Measurements from ENCODE around the gene MUC2.
"Not testable (repeated sequence)": the region's sequence is repeated elsewhere in the genome, so short reads cannot be mapped to it uniquely, and the experiment has no call there.

Gene MUC2

DNA sequence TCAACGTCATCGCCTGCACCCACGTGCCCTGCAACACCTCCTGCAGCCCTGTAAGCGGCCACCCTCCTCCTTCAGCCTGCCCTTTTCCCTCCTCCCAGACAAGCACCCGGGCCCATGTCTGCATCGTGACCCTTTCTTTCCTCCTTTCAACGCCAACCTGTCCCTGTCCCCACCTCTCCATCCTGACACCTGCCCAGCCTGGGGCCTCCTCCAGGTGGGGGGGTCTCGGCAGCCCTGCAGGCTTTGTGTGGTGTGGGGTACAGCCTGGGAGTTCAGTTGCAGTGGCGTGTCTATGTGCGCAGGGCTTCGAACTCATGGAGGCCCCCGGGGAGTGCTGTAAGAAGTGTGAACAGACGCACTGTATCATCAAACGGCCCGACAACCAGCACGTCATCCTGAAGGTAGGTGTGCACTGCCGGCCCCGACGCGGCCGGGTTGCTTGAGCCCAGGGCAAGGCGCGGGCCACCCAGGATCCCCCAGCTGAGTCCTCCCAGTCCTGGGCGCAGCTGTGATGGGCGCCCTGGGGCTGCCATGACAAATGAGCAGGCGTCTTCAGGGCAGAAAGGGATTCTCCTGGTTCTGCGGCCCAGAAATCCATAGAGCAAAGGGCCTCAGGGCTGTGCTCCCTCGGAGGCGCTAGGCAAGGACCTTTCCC lies 33.7 kb downstream of the MUC2 start:
- DNase-seq, result no peak

DNA sequence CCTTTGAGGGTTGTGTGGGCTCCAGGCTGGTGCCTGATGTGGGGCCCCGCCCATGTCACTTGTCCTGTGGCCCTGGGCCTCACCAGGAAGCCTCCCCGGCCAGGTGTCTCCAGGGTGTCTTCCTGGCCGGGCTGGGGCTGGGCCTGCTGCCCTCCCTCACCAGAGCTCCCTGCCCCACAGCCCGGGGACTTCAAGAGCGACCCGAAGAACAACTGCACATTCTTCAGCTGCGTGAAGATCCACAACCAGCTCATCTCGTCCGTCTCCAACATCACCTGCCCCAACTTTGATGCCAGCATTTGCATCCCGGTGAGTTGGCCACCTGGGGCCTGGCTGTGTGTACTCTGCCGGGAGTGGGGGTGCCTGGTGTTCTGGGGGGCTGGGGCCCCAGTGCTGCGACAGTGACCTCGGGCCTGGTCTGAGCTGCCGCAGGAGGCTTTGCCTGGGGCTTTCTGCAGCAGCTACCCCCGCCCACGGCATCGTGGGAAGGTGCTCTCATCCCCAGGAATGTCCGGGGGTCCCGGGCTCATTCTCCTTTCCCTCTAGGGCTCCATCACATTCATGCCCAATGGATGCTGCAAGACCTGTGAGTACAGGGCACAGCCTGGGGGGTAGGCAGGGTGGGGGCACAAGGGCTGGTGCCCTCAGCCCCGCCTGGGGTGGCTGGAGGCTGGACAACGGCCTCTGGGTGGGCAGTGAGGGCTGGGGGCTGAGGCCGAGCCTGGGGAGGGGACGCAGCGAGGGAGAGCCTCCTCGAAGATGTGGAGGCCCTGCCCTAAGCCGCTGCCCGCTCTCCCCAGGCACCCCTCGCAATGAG lies 34.6 kb downstream of the MUC2 start:
- no peak for DNase-seq

DNA sequence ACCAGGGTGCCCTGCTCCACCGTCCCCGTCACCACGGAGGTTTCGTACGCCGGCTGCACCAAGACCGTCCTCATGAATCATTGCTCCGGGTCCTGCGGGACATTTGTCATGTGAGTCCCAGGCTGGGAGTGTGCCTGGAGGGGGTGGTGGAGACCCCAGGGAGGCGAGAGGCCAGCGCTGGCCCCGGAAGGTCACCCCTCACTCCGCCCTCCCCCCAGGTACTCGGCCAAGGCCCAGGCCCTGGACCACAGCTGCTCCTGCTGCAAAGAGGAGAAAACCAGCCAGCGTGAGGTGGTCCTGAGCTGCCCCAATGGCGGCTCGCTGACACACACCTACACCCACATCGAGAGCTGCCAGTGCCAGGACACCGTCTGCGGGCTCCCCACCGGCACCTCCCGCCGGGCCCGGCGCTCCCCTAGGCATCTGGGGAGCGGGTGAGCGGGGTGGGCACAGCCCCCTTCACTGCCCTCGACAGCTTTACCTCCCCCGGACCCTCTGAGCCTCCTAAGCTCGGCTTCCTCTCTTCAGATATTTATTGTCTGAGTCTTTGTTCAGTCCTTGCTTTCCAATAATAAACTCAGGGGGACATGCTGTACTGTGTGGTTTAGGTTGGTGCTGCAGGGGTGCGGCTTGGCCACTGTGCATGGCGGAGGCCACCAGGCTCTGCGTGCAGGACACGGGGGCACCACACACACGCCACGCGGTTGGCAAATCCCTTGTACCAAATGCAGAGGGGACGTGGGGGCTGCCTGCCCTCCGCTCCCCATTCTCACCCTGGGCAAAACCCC lies 35.4 kb downstream of the MUC2 start:
- no peak for DNase-seq

GRCh38 chr11:1111545-1112212 lies 37.0 kb downstream of the MUC2 start:
- DNase-seq, result no peak

GRCh38 chr11:1112351-1113191 lies 37.9 kb downstream of the MUC2 start:
- no peak for DNase-seq

DNA sequence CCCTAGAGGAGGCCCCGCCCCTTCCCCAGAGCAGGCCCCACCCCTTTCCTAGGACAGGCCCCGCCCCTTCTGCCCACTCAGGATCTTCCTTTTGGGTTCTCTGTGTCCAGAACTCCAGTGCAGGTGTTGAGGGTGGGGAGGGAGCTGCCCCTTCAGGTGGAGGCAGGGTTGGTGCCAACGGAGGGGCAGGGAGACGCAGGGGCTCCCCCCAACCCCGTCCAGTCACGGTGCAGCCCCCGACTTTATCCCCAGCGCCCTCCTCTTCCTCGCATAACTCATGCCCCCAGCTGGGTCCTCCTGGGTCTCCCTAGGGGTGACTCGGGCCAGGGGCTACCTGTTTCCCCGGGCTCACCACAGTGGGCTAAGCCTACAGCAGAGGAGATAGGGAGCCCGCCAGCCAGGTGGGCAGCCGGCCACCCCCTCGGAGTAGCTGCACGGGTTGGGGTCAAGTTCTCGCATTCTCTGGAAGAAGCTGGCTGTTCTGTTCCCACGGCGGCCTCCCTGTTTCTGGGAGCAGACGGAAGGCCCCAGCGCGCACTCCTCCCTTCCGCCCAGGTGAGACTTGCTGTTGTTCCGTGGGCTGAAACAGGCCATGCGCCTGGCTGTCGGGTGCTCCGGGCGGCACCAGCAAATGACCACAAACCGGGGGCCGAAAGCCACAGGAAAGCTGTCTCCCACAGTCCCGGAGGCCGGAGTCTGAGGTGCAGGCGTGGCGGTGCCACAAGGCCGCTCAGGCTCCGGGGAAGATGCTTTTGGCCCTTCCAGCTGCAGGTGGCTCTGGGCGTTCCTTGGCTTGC lies 38.9 kb downstream of the MUC2 start:
- DNase-seq, result no peak

DNA sequence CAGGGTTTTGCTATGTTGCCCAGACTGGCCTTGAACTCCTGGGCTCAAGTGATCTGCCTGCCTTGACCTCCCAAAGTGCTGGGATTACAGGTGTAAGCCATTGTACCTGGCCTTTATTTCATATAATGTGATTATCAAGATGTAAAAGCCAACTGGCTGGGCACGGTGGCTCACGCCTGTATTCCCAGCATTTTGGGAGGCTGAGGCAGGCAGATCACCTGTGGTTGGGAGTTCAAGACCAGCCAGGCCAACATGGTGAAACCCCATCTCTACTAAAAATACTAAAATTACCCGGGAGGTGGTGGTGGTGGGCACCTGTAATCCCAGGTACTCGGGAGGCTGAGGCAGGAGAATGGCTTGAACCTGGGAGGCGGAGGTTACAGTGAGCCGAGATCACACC lies 40.6 kb downstream of the MUC2 start:
- not testable (repeated sequence) for DNase-seq

GRCh38 chr11:1116104-1116503 lies 41.4 kb downstream of the MUC2 start:
- DNase-seq, result no peak

- DNase-seq, result no peak
Observed at GRCh38 chr11:1116666-1117390, 42.2 kb downstream of the MUC2 start.

DNA sequence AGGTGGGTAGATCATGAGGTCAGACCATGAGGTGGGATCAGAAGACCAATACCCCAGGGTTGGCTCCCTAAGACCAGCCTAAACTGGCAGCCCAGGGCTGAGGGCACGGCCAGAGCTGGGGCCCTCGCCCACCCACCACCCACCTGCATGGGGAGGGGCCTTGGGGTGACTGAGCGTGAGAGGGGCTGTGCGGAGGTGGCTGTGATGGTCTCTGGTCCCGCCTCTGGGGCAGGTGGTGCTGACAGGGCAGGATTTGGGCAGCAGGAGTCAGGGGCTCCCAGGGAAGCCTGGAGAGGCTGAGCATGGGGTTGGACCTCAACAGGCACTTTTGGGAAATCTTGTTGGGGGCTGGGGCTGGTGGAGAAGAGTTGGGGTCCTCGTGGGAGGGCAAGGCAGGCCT lies 43.3 kb downstream of the MUC2 start:
- DNase-seq, result no peak

DNA sequence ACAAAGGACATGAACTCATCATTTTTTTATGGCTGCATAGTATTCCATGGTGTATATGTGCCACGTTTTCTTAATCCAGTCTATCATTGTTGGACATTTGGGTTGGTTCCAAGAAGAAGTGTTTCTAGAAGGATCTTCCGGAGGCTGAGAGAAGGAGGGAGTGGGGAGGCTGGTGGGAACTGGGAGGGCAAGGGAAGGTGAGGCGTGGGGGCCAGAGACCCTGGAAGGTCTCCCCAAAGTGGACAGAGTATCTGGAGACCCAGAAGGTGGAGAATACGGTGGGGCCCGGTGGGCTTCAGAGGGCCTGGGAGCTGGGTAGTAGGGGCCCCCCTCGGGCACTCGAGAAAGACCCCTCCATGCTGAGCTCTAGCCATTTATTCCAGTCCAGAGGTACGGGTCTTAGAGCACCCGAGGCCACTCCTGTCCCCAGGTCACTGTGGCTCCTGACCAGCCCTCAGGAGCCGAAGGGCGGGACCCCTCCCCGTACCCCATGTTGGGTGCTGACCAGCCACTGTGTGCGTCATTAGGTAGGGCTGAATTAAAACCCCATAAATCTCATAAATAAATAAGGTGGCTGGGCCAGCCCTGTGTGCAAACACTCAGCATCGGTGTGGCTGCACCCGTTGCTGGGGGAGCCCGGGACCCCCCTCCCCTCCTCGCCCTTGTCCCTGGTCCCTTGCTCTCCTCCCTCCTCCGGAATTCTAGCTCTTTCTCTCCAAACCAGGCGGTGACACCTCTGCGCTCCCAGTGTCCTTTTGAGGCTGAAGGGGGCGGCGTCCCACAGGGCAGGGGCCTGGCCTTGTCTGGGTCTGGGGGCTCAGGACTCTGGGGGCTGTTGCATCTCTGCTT lies 44.3 kb downstream of the MUC2 start:
- no peak for DNase-seq

DNA sequence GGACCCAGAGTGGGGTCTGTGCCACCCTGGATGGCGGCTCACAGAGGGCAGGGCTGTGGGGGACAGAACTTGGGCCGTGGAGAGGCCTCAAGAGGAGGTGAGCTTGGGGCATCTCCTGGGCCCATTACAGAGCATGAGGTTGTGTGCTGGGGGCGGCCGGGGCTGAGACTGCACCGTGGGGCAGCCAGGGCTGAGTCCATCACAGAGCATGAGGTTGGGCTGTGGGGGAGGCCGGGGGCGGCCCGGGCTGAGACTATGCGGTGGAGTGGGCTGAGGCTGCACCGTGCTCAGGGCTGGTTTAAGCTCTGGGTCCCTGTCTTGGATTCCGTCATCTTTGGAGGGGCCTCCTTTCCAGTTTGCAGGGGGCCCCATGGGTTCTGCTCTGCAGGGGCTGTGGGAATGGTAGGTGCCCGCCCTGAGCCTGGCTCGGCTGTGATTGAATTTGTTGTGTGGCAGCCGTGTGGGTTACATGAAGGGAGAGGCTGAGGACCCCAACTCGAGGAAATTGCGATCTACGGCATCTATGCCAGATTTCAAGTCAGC lies 45.0 kb downstream of the MUC2 start:
- no peak for DNase-seq

DNA sequence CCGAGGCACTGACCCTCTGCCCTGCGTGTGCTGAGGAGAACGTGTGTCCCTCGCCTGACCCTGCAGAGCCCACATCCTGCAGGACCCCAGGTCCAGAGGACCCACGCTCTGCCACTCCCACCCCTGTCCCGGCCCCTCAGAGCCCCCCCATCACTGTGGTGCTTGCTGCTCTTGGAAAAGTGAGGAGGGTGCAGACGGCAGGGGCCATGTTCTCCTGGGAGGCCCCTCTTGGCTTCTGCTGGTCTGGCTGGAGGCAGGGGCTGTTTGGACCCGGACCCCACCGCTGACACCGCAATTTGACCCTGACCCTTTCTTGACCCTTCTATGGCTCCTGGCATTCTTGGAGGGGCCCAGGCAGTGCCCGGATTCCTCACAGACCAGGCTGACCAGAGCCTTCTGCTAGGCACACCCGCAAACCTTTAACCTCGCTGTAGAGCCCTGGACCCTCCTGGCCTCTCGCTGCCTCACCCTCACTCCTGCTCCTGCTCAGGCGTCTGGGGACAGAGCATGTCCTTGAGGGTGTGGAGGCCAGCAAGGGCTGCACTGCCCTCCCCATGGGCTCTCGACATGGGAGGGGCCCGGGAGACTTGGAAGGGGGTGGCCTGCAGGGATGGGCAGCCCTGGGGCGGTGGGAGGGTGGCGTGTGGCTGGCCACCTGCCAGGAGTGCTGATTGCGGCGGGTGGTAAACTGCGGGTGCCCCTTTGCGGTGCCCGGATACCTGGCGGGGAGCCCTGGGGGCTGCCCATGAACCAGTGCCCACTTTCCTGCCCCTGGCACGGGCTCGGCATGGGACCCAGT lies 46.1 kb downstream of the MUC2 start:
- DNase-seq, result no peak

DNA sequence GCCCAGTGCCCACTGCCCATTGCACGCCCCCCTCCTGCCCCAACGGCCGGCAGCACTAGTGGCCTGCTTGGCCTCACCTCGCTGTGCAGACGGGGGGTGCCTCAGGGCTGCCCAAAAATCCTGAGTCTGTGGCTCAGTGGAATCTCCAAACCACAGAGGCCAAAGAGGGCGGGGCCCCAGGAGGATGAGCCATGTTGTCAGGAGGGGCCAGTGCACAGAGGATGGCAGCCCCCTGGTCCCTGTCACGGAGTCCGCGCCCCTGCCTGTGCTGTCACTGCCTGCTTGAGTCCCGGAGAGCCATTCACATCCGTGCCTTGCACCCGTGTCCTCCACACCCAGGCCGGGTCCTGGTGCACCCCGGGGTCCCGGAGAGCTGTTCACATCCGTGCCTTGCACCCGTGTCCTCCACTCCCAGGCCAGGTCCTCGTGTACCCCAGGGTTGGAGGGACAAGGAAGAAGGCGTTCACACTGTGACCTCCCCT lies 46.7 kb downstream of the MUC2 start:
- DNase-seq, result no peak

DNA sequence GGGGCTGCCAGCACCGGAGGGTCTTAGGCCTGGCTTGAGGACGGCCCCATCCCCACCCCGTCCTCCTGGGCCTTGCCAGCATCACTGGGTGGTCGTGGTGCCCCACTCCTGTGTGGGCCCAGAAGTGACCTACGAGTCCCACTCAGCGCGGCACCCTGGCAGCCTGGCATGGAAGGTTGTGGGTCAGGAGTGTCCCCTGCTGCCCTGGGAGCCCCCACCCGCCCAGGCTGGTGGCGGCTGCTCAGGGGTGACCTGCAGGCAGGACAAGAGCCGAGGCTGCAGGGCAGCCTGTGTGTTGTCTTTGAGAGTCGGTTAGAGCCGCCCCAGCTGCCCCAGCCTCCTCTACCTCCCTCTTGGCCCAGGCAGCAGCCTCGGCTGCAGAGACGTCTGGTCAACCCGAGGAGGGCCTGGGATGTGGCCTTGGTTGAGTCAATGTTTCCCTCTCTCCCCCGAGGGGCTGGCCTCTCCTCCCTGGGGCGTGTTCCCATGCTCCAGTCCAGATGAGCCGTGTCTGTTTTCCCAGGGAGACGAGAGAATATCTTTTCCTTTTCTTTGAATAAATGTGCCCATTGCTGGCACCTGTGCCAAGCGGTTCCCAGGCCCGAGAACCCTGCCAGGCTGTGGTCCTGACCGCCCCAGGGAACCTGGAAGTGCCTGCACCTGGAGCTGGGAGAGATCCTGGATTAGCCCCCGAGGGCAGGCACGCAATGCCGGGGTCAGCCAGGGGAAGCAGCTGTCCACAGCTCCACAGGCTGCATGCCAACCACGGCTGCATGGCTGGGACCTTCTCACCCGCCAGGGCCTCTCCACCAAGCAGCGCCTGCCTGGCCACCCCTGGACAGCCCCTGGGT lies 47.4 kb downstream of the MUC2 start:
- no peak for DNase-seq

DNA sequence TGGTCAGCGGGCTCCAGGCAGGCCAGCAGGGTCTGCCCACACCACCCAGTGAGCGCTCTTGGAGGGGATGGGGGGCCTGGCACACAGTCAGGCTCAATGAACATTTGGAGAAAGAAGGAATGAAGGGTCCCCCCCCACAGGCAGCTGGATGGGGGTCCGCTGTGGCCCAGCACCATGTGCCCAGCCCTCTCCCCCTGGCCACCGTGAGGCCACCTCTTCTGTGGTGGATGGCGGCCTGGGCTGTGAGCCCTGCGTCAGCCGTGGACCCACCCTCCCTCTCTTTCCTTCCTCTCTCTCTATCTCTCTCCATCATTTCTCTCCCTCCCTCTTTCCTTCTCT lies 48.0 kb downstream of the MUC2 start:
- no peak for DNase-seq

DNA sequence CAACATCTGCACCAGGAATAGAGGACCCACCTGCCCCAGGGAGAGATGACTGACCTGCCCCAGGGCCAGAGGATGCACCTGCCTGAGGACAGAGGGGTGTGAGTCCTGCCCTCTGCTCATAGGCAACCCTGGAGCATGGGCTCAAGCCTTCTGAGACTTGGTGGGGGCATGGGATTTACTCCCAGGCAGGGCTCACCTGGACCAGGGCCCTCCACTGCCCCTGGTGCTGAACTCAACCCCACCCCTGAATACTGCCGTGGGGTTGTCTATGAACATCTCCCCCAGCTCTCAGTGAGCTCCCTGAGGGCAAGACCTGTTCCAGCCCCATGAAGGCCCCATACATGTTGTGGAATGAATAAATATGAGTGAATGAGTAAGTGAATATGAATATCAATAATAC lies 49.3 kb downstream of the MUC2 start:
- DNase-seq, result no peak
